ENCODE data around the gene SUGCT.

SUGCT gene

GRCh38 chr7:40474790-40475680, 340.2 kb downstream of the SUGCT start:
- Histone ChIP-seq H3K27me3 (ENCODE audit: insufficient read depth, low read length, poor library complexity) (no peaks in the 10 kb centered on the region), H3K9ac (ENCODE audit: low read depth, low read length) (no peak overlapping the region), H3K27ac (ENCODE audit: low read length) (no peak overlapping the region), H3K4me1 (ENCODE audit: insufficient read depth, low read length) (no peaks in the 10 kb centered on the region), H3K79me2 (ENCODE audit: insufficient read depth, low read length) (no peaks in the 10 kb centered on the region), H3K4me2 (ENCODE audit: insufficient read depth, low read length) (no peak overlapping the region), H4K20me1 (ENCODE audit: insufficient read depth, low read length) (no peaks in the 10 kb centered on the region), H3K4me3 (ENCODE audit: low read depth in 1 of 2, low read length in 2 of 2) (no peak overlapping the region), H3K36me3 (ENCODE audit: insufficient read depth, low read length) (no peaks in the 10 kb centered on the region), H3K9me3 (ENCODE audit: insufficient read depth, low read length, severe bottlenecking) (no peaks in the 10 kb centered on the region), H2AFZ (ENCODE audit: low read depth, low read length) (no peak overlapping the region)
- no peak for TF ChIP-seq CTCF (IDR thresholded peaks at IDR 0.05; ENCODE audit: borderline replicate concordance, extremely low read depth, low read length, poor library complexity, severe bottlenecking)
- no peak for TF ChIP-seq EZH2 (IDR thresholded peaks at IDR 0.05; ENCODE audit: borderline replicate concordance, low read depth, low read length, severe bottlenecking)
- DNase-seq (no peak), ATAC-seq (ENCODE audit: insufficient read depth, low read depth) (no peak)

- no peak overlapping the region for H3K27ac ChIP-seq (ENCODE audit: low read length)
- DNase-seq (no peak), ATAC-seq (ENCODE audit: insufficient read depth, low read depth) (no peak)
- no peak overlapping the region for H3K9ac ChIP-seq (ENCODE audit: low read depth, low read length)
- H3K4me3 ChIP-seq (ENCODE audit: low read depth in 1 of 2, low read length in 2 of 2), result no peak overlapping the region
- no peaks in the 10 kb centered on the region for H3K27me3 ChIP-seq (ENCODE audit: insufficient read depth, low read length, poor library complexity)
- H3K79me2 ChIP-seq (ENCODE audit: insufficient read depth, low read length), result no peaks in the 10 kb centered on the region
- H3K9me3 ChIP-seq (ENCODE audit: insufficient read depth, low read length, severe bottlenecking), result no peaks in the 10 kb centered on the region
- H4K20me1 ChIP-seq (ENCODE audit: insufficient read depth, low read length), result no peaks in the 10 kb centered on the region
- H2AFZ ChIP-seq (ENCODE audit: low read depth, low read length), result no peak overlapping the region
- H3K4me2 ChIP-seq (ENCODE audit: insufficient read depth, low read length), result no peak overlapping the region
- TF ChIP-seq CTCF (IDR thresholded peaks at IDR 0.05; ENCODE audit: borderline replicate concordance, extremely low read depth, low read length, poor library complexity, severe bottlenecking) (no peak), EZH2 (IDR thresholded peaks at IDR 0.05; ENCODE audit: borderline replicate concordance, low read depth, low read length, severe bottlenecking) (no peak)
- no peaks in the 10 kb centered on the region for H3K36me3 ChIP-seq (ENCODE audit: insufficient read depth, low read length)
- no peaks in the 10 kb centered on the region for H3K4me1 ChIP-seq (ENCODE audit: insufficient read depth, low read length)
These were observed 340.8 kb downstream of the SUGCT start for GRCh38 chr7:40475681-40475982.

- Histone ChIP-seq H3K36me3 (ENCODE audit: insufficient read depth, low read length) (no peaks in the 10 kb centered on the region), H3K4me3 (ENCODE audit: low read depth in 1 of 2, low read length in 2 of 2) (no peak overlapping the region), H3K79me2 (ENCODE audit: insufficient read depth, low read length) (no peaks in the 10 kb centered on the region), H3K9ac (ENCODE audit: low read depth, low read length) (no peak overlapping the region), H3K27ac (ENCODE audit: low read length) (no peak overlapping the region), H2AFZ (ENCODE audit: low read depth, low read length) (no peak overlapping the region), H3K9me3 (ENCODE audit: insufficient read depth, low read length, severe bottlenecking) (no peaks in the 10 kb centered on the region), H3K4me2 (ENCODE audit: insufficient read depth, low read length) (no peak overlapping the region), H3K4me1 (ENCODE audit: insufficient read depth, low read length) (no peaks in the 10 kb centered on the region), H3K27me3 (ENCODE audit: insufficient read depth, low read length, poor library complexity) (no peaks in the 10 kb centered on the region), H4K20me1 (ENCODE audit: insufficient read depth, low read length) (no peaks in the 10 kb centered on the region)
- DNase-seq (no peak), ATAC-seq (ENCODE audit: insufficient read depth, low read depth) (no peak)
- TF ChIP-seq CTCF (IDR thresholded peaks at IDR 0.05; ENCODE audit: borderline replicate concordance, extremely low read depth, low read length, poor library complexity, severe bottlenecking) (no peak), EZH2 (IDR thresholded peaks at IDR 0.05; ENCODE audit: borderline replicate concordance, low read depth, low read length, severe bottlenecking) (no peak)
These were observed 342.3 kb downstream of the SUGCT start for GRCh38 chr7:40477094-40477493.

Data from DND-41 (cell line).